K562 (cell line): Measurements from ENCODE around the gene WDR64.
A peak's percentile ranks its signal among the peaks of the same experiment; 100 is the strongest.

ENCODE experiments used
- HDAC1 ChIP-seq, 2 experiments: fragments of 450-650 bp; IDR thresholded peaks; 2 replicates each; pipeline ENCODE4 v1.6.1; 2016 to 2017; ENCODE audit warnings: inconsistent platforms in 1 of 2, mild to moderate bottlenecking in 1 of 2, moderate library complexity in 1 of 2
- NCOR1 ChIP-seq: fragments of 450-650 bp; IDR thresholded peaks from 2 replicates; pipeline ENCODE4 v1.6.1; 2016; ENCODE audit warnings: mild to moderate bottlenecking, moderate library complexity
- ZNF311 ChIP-seq: fragments of 250-450 bp; sonication (Bioruptor Pico); IDR thresholded peaks from 2 replicates; pipeline ENCODE4 v1.4.0; 2020; ENCODE audit warnings: mild to moderate bottlenecking, moderate library complexity

DNA sequence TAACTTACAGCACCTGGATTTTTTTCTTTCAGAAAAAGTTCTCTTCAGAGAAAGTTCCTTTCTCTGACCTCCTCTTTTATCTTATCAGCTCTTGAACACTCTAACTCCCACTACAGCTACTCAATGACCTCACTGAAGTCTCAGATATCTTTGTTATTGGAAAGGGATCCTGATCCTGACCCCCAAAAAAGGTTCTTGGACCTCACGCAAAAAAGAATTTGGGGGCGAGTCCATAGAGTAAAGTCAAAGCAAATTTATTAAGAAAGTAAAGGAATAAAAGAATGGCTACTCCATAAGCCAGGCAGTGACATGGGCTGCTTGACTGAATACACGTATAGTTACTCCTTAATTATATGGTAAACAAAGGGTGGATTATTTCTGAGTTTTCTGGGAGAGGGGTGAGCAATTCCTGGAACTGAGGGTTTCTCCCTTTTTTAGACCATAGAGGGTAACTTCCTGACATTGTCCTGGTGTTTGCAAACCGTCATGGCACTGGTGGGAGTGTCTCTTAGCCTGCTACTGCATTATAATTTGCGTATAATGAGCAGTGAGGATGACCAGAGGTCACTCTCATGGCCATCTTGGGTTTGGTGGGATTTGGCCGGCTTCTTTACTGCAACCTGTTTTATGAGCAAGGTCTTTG, 44.2 kb downstream of the WDR64 start:
- TF ChIP-seq HDAC1 (IDR thresholded peaks at IDR 0.05) (peak in 1 of 2 experiments; percentile 32; a peak in 1 of 4 replicates), ZNF311 (CRISPR knock-in tag) (no peak), NCOR1 (peak; percentile 97)
